ENCODE measurements around the gene TRIM13. TPM values are rescaled to one million over a fixed set of nuclear protein-coding genes. Genes with fewer than 3 reads are reported as not detected.

Gene TRIM13
- polyA plus RNA-seq, 3 donors, result 5.8 to 14.1 (median 6.1) TPM

GRCh38 chr13:49976314-49977258, 20.3 kb upstream of the TRIM13 start:
- no peak overlapping the region for H3K4me3 Mint-ChIP-seq
- peak overlapping the region in 1 of 7 donors; percentile 38 for H3K27ac Mint-ChIP-seq
- H3K4me3 ChIP-seq (replicated peaks in 1 of 3; ENCODE audit: low read depth in 2 of 3, low read length in 3 of 3), result no peak overlapping the region
- peaks cover 34 to 45% of the 10 kb centered on the region in 2 donors for H3K36me3 Mint-ChIP-seq
- no peak overlapping the region for H3K4me2 ChIP-seq (replicated peaks; ENCODE audit: extremely low read depth, low read length, poor library complexity, severe bottlenecking)
- no peaks in the 10 kb centered on the region for H3K9me3 ChIP-seq (replicated peaks in 1 of 2; ENCODE audit: control insufficient read depth in 1 of 2, insufficient read depth in 1 of 2, low read length in 2 of 2)
- no peaks in the 10 kb centered on the region for H4K20me1 ChIP-seq (ENCODE audit: insufficient read depth, low read length)
- H3K27me3 Mint-ChIP-seq (ENCODE audit: low read depth in 3 of 3), result peaks cover 0 to 2% (median 0%) of the 10 kb centered on the region in 3 donors
- peak; percentile 54 to 74 (median 71) for DNase-seq
- no peaks in the 10 kb centered on the region for H3K9me3 Mint-ChIP-seq
- 83% methylated on average over 1 of the region's 8 CpGs for WGBS (ENCODE audit: insufficient coverage)
- H3K9ac ChIP-seq (ENCODE audit: insufficient read depth, low read length, poor library complexity, severe bottlenecking), result no peak overlapping the region
- H3K27me3 ChIP-seq (ENCODE audit: control insufficient read depth in 2 of 2, insufficient read depth in 2 of 2, low read length in 2 of 2), result no peaks in the 10 kb centered on the region
- no peak overlapping the region for H2AFZ ChIP-seq (ENCODE audit: insufficient read depth, low read depth, low read length, poor library complexity, severe bottlenecking)
- no peaks in the 10 kb centered on the region for H3K4me1 ChIP-seq (ENCODE audit: control insufficient read depth in 1 of 2, insufficient read depth in 2 of 2, low read length in 2 of 2)
- TF ChIP-seq CTCF (IDR thresholded peaks at IDR 0.05), result peak; percentile 94
- peaks cover 12 to 49% of the 10 kb centered on the region in 2 donors for H3K36me3 ChIP-seq (replicated peaks in 1 of 2; ENCODE audit: control insufficient read depth in 1 of 2, insufficient read depth in 2 of 2, low read length in 2 of 2)
- H3K27ac ChIP-seq (ENCODE audit: low read depth in 1 of 2, low read length in 2 of 2), result no peak overlapping the region
- intact Hi-C loops (cut with micrococcal nuclease), result loop anchor here (5.0 to 10.0 kb wide), 4 partner anchors 558 to 1096 kb away; no protein-coding TSS in a partner anchor
- H3K79me2 ChIP-seq (ENCODE audit: insufficient read depth, low read length), result no peaks in the 10 kb centered on the region
- H3K4me1 Mint-ChIP-seq, result peaks cover 11% of the 10 kb centered on the region

- H3K36me3 ChIP-seq (replicated peaks in 1 of 2; ENCODE audit: control insufficient read depth in 1 of 2, insufficient read depth in 2 of 2, low read length in 2 of 2), result peaks cover 12 to 45% of the 10 kb centered on the region in 2 donors
- no peaks in the 10 kb centered on the region for H3K4me1 ChIP-seq (ENCODE audit: control insufficient read depth in 1 of 2, insufficient read depth in 2 of 2, low read length in 2 of 2)
- peaks cover 0 to 2% (median 0%) of the 10 kb centered on the region in 3 donors for H3K27me3 Mint-ChIP-seq (ENCODE audit: low read depth in 3 of 3)
- H3K4me1 Mint-ChIP-seq, result peaks cover 11% of the 10 kb centered on the region
- intact Hi-C loops (cut with micrococcal nuclease), result loop anchor here (5.0 to 10.0 kb wide), 4 partner anchors 557 to 1094 kb away; no protein-coding TSS in a partner anchor
- no peak overlapping the region for H3K4me3 Mint-ChIP-seq
- no peaks in the 10 kb centered on the region for H3K27me3 ChIP-seq (ENCODE audit: control insufficient read depth in 2 of 2, insufficient read depth in 2 of 2, low read length in 2 of 2)
- TF ChIP-seq CTCF (IDR thresholded peaks at IDR 0.05), result no peak
- H3K27ac ChIP-seq (ENCODE audit: low read depth in 1 of 2, low read length in 2 of 2), result peak overlapping the region in 1 of 2 donors; percentile 48
- 68% methylated on average over 2 of the region's 3 CpGs for WGBS (ENCODE audit: insufficient coverage)
- no peaks in the 10 kb centered on the region for H4K20me1 ChIP-seq (ENCODE audit: insufficient read depth, low read length)
- no peak overlapping the region for H3K4me2 ChIP-seq (replicated peaks; ENCODE audit: extremely low read depth, low read length, poor library complexity, severe bottlenecking)
- H3K9me3 ChIP-seq (replicated peaks in 1 of 2; ENCODE audit: control insufficient read depth in 1 of 2, insufficient read depth in 1 of 2, low read length in 2 of 2), result no peaks in the 10 kb centered on the region
- peak overlapping the region in 1 of 7 donors; percentile 37 for H3K27ac Mint-ChIP-seq
- peaks cover 34 to 45% of the 10 kb centered on the region in 2 donors for H3K36me3 Mint-ChIP-seq
- no peak overlapping the region for H3K9ac ChIP-seq (ENCODE audit: insufficient read depth, low read length, poor library complexity, severe bottlenecking)
- no peak overlapping the region for H3K4me3 ChIP-seq (replicated peaks in 1 of 3; ENCODE audit: low read depth in 2 of 3, low read length in 3 of 3)
- DNase-seq, result peak in 1 of 3 donors; percentile 10
- H3K79me2 ChIP-seq (ENCODE audit: insufficient read depth, low read length), result no peaks in the 10 kb centered on the region
- no peak overlapping the region for H2AFZ ChIP-seq (ENCODE audit: insufficient read depth, low read depth, low read length, poor library complexity, severe bottlenecking)
- peaks cover 0 to 2% (median 0%) of the 10 kb centered on the region in 7 donors for H3K9me3 Mint-ChIP-seq
Observed at GRCh38 chr13:49977992-49978391, 18.9 kb upstream of the TRIM13 start.

All from CD14-positive monocyte (primary cell).